Erythroblast (primary cell): ENCODE measurements around the gene TAGAP.
"Not testable (repeated sequence)": the region's sequence is repeated elsewhere in the genome, so short reads cannot be mapped to it uniquely, and the experiment has no call there.

Experiments used
- DNase-seq, 2 experiments: peaks; one replicate each; lab custom pipeline; 2025; lab: John Stamatoyannopoulos, UW
- GATA1 ChIP-seq: IDR thresholded peaks from 2 replicates; pipeline ENCODE4 v1.6.1; 2011; ENCODE audit warnings: low read depth, mild to moderate bottlenecking, control low read depth, low read length, moderate library complexity
- POLR2A ChIP-seq: IDR thresholded peaks from 2 replicates; pipeline ENCODE4 v1.6.1; 2011; ENCODE audit warnings: mild to moderate bottlenecking, low read length

TAGAP gene

GRCh38 chr6:159047891-159048685 lies 3.3 kb upstream of the TAGAP start:
- no peak for DNase-seq
- TF ChIP-seq GATA1 (no peak), POLR2A (no peak)

- no peak for TF ChIP-seq GATA1
- no peak for DNase-seq
Observed at GRCh38 chr6:159045801-159046200, 1.0 kb upstream of the TAGAP start.

GRCh38 chr6:159043947-159044346 lies 844 bp downstream of the TAGAP start:
- DNase-seq = no peak
- TF ChIP-seq POLR2A (no peak), GATA1 (no peak)

GRCh38 chr6:159043251-159043650 lies 1.5 kb downstream of the TAGAP start:
- DNase-seq = no peak
- TF ChIP-seq POLR2A = no peak
- TF ChIP-seq GATA1 = no peak

GRCh38 chr6:159042826-159043181 lies 2.0 kb downstream of the TAGAP start:
- TF ChIP-seq POLR2A = no peak
- no peak for TF ChIP-seq GATA1
- no peak for DNase-seq

GRCh38 chr6:159042003-159042825 lies 2.6 kb downstream of the TAGAP start:
- TF ChIP-seq POLR2A (no peak), GATA1 (no peak)
- DNase-seq = peak; percentile 66 to 76

- TF ChIP-seq POLR2A (no peak), GATA1 (no peak)
- DNase-seq = no peak
Observed at GRCh38 chr6:159041181-159041580, 3.6 kb downstream of the TAGAP start.

- no peak for TF ChIP-seq GATA1
- TF ChIP-seq POLR2A = no peak
- no peak for DNase-seq
Observed at GRCh38 chr6:159039885-159040258, 4.9 kb downstream of the TAGAP start.

GRCh38 chr6:159038914-159039884 lies 5.6 kb downstream of the TAGAP start:
- no peak for DNase-seq
- TF ChIP-seq GATA1 (no peak), POLR2A (no peak)

GRCh38 chr6:159038318-159038717 lies 6.5 kb downstream of the TAGAP start:
- DNase-seq = not testable (repeated sequence)

- DNase-seq = no peak
- TF ChIP-seq GATA1 (no peak), POLR2A (no peak)
Observed at GRCh38 chr6:159037756-159038290, 7.0 kb downstream of the TAGAP start.

- TF ChIP-seq GATA1 (no peak), POLR2A (no peak)
- DNase-seq = no peak
Observed at GRCh38 chr6:159036673-159037072, 8.1 kb downstream of the TAGAP start.

- TF ChIP-seq POLR2A (no peak), GATA1 (no peak)
- DNase-seq = no peak
Observed at GRCh38 chr6:159035891-159036290, 8.9 kb downstream of the TAGAP start.
